HEK293 (cell line): ENCODE data around the gene C14orf132.

Source experiments
- CTCF ChIA-PET: fragments of 350-600 bp; formaldehyde crosslinking; extraction: SDS; loops from one replicate; lab custom pipeline; 2021; ENCODE audit warnings: antibody characterized with exemption; lab: Yijun Ruan, JAX
- POLR2A ChIA-PET: fragments of 300-600 bp; formaldehyde crosslinking; extraction: SDS; loops from one replicate; lab custom pipeline; 2020; ENCODE audit warnings: antibody characterized with exemption, inconsistent platforms; lab: Yijun Ruan, JAX
- H3K27ac ChIP-seq: fragments of 200-500 bp; sonication (Bioruptor generic); 2 replicates; pipeline ENCODE4 v1.5.1; 2014; ENCODE audit warnings: low read depth, low read length, control low read depth, inconsistent platforms; ENCODE audit errors: extremely low read depth
- H3K36me3 ChIP-seq, 2 experiments: fragments of 200-500 bp in 1 of 2; sonication (Bioruptor generic) in 1 of 2; 1 replicate in 1 of 2; 2 replicates in 1 of 2; pipeline ENCODE4 v1.5.1; 2014 to 2017; ENCODE audit warnings: inconsistent platforms in 2 of 2, low read length in 2 of 2; ENCODE audit not compliant: control insufficient read depth in 2 of 2, insufficient read depth in 1 of 2
- H3K4me1 ChIP-seq: fragments of 200-500 bp; sonication (Bioruptor generic); 2 replicates; pipeline ENCODE4 v1.5.1; 2014; ENCODE audit warnings: mild to moderate bottlenecking, low read length, inconsistent platforms; ENCODE audit not compliant: control insufficient read depth, insufficient read depth
- H3K4me3 ChIP-seq: 2 replicates; pipeline ENCODE4 v1.5.1; 2011; ENCODE audit warnings: low read depth, mild to moderate bottlenecking, control low read depth, low read length, moderate library complexity
- H3K9me3 ChIP-seq: fragments of 200-500 bp; sonication (Bioruptor generic); 2 replicates; pipeline ENCODE4 v1.5.1; 2014; ENCODE audit warnings: low read depth, low read length, inconsistent platforms; ENCODE audit not compliant: control insufficient read depth, insufficient read depth
- HIC1 ChIP-seq: fragments of 450-650 bp; formaldehyde crosslinking; IDR thresholded peaks from 2 replicates; pipeline ENCODE4 v1.5.1; 2016; ENCODE audit warnings: missing biosample characterization, missing genetic modification characterization
- SETDB1 ChIP-seq: IDR thresholded peaks from one replicate; pipeline ENCODE4 v1.6.1; 2017; ENCODE audit warnings: mild to moderate bottlenecking, low read length, moderate library complexity, mixed read lengths; ENCODE audit not compliant: insufficient read length
- SP3 ChIP-seq: fragments of 450-650 bp; formaldehyde crosslinking; IDR thresholded peaks from 2 replicates; pipeline ENCODE4 v1.5.1; 2016; ENCODE audit warnings: missing biosample characterization, missing genetic modification characterization
- ZBTB11 ChIP-seq: fragments of 450-650 bp; formaldehyde crosslinking; conservative IDR thresholded peaks from 2 replicates; pipeline ENCODE4 v1.5.1; 2016; ENCODE audit warnings: low read depth, missing biosample characterization, missing genetic modification characterization
- ZBTB26 ChIP-seq: fragments of 450-650 bp; formaldehyde crosslinking; optimal IDR thresholded peaks from 2 replicates; pipeline ENCODE3; 2016; ENCODE audit warnings: missing biosample characterization, mild to moderate bottlenecking, missing genetic modification characterization
- ZFP69B ChIP-seq: fragments of 450-650 bp; formaldehyde crosslinking; IDR thresholded peaks from 2 replicates; pipeline ENCODE4 v1.5.1; 2016; ENCODE audit warnings: missing biosample characterization, missing genetic modification characterization
- ZNF174 ChIP-seq: fragments of 450-650 bp; formaldehyde crosslinking; IDR thresholded peaks from 2 replicates; pipeline ENCODE4 v1.5.0; 2017; ENCODE audit warnings: missing biosample characterization, mild to moderate bottlenecking, missing genetic modification characterization
- ZNF18 ChIP-seq: fragments of 450-650 bp; formaldehyde crosslinking; IDR thresholded peaks from 2 replicates; pipeline ENCODE4 v1.5.1; 2016; ENCODE audit warnings: missing biosample characterization, missing genetic modification characterization
- ZNF184 ChIP-seq: fragments of 450-650 bp; IDR thresholded peaks from 2 replicates; pipeline ENCODE4 v1.5.1; 2018; ENCODE audit warnings: missing biosample characterization, mild to moderate bottlenecking, missing genetic modification characterization
- ZNF202 ChIP-seq: fragments of 450-650 bp; formaldehyde crosslinking; IDR thresholded peaks from 2 replicates; pipeline ENCODE4 v1.5.1; 2016; ENCODE audit warnings: missing biosample characterization, missing genetic modification characterization, borderline replicate concordance
- ZNF239 ChIP-seq: fragments of 450-650 bp; formaldehyde crosslinking; IDR thresholded peaks from 2 replicates; pipeline ENCODE4 v1.5.1; 2016; ENCODE audit warnings: missing biosample characterization, missing genetic modification characterization
- ZNF292 ChIP-seq: fragments of 450-650 bp; formaldehyde crosslinking; IDR thresholded peaks from 2 replicates; pipeline ENCODE4 v1.5.1; 2016; ENCODE audit warnings: low read depth, missing biosample characterization, missing genetic modification characterization, borderline replicate concordance
- ZNF302 ChIP-seq: fragments of 450-650 bp; formaldehyde crosslinking; IDR thresholded peaks from 2 replicates; pipeline ENCODE4 v1.5.1; 2016; ENCODE audit warnings: missing biosample characterization, missing genetic modification characterization, low read depth
- ZNF341 ChIP-seq: fragments of 450-650 bp; formaldehyde crosslinking; IDR thresholded peaks from 2 replicates; pipeline ENCODE4; 2016; ENCODE audit warnings: low read depth, missing biosample characterization, missing genetic modification characterization
- ZNF423 ChIP-seq: fragments of 450-650 bp; formaldehyde crosslinking; IDR thresholded peaks from 2 replicates; pipeline ENCODE4 v1.5.1; 2016; ENCODE audit warnings: missing biosample characterization, missing genetic modification characterization
- ZNF596 ChIP-seq: fragments of 450-650 bp; IDR thresholded peaks from 2 replicates; pipeline ENCODE4 v1.5.0; 2018; ENCODE audit warnings: missing biosample characterization, mild to moderate bottlenecking, missing genetic modification characterization, moderate library complexity
- ZNF626 ChIP-seq: fragments of 450-650 bp; sonication (Bioruptor Pico); formaldehyde crosslinking; IDR thresholded peaks from 2 replicates; pipeline ENCODE4 v1.5.1; 2018; ENCODE audit warnings: missing biosample characterization, missing genetic modification characterization, inconsistent platforms
- ZSCAN4 ChIP-seq: fragments of 450-650 bp; formaldehyde crosslinking; IDR thresholded peaks from 2 replicates; pipeline ENCODE4 v1.5.1; 2017; ENCODE audit warnings: missing biosample characterization, missing genetic modification characterization

Gene C14orf132

GRCh38 chr14:96125536-96125935 is 86.4 kb downstream of the C14orf132 start (continued):
- TF ChIP-seq ZNF202 (tag by site-specific recombination): no peak
- no peak for TF ChIP-seq ZNF626 (tag by site-specific recombination)
- no peak for TF ChIP-seq ZNF292
- TF ChIP-seq ZNF341: no peak

- ChIA-PET POLR2A (no interaction called here), CTCF (interaction anchor here (1.1 to 1.2 kb wide), 2 partner anchors 18 to 28 kb away, joined by 3 to 4 read pairs; no protein-coding TSS in a partner anchor)
- Histone ChIP-seq H3K4me1 (no peaks in the 10 kb centered on the region), H3K36me3 (no peaks in the 10 kb centered on the region; a peak in 1 of 3 replicates), H3K4me3 (no peak overlapping the region), H3K27ac (no peak overlapping the region), H3K9me3 (no peaks in the 10 kb centered on the region; the same call in 1 of the 2 replicates)
- TF ChIP-seq ZNF174 (tag by site-specific recombination) (no peak), ZNF302 (tag by site-specific recombination) (no peak), ZNF18 (tag by site-specific recombination) (no peak), ZSCAN4 (tag by site-specific recombination) (no peak), ZFP69B (tag by site-specific recombination) (no peak), SP3 (no peak), ZBTB26 (no peak), ZNF596 (tag by site-specific recombination) (no peak), ZNF184 (tag by site-specific recombination) (no peak), ZNF239 (tag by site-specific recombination) (no peak), ZNF423 (tag by site-specific recombination) (no peak), HIC1 (tag by site-specific recombination) (no peak), ZBTB11 (tag by site-specific recombination) (no peak), SETDB1 (no peak)
Measured at GRCh38 chr14:96126339-96126782, 87.2 kb downstream of the C14orf132 start.
